HUES6 (cell line): ENCODE measurements around the gene UMAD1.
"Not testable (repeated sequence)": the region's sequence is repeated elsewhere in the genome, so short reads cannot be mapped to it uniquely, and the experiment has no call there.

ENCODE experiments used
- H3K27ac ChIP-seq: 2 replicates; pipeline ENCODE4 v1.7.0; 2013; ENCODE audit warnings: low read depth, mild to moderate bottlenecking, low read length, inconsistent platforms
- H3K27me3 ChIP-seq: 2 replicates; pipeline ENCODE4 v1.6.1; 2013; ENCODE audit warnings: low read length; ENCODE audit not compliant: control insufficient read depth, insufficient read depth
- H3K36me3 ChIP-seq: 2 replicates; pipeline ENCODE4 v1.6.1; 2013; ENCODE audit warnings: low read length; ENCODE audit not compliant: control insufficient read depth, insufficient read depth
- H3K4me1 ChIP-seq: 2 replicates; pipeline ENCODE4 v1.6.1; 2013; ENCODE audit warnings: low read length; ENCODE audit not compliant: control insufficient read depth, insufficient read depth
- H3K4me3 ChIP-seq: 2 replicates; pipeline ENCODE4 v1.5.1; 2013; ENCODE audit warnings: low read depth, low read length
- H3K9ac ChIP-seq: one replicate; pipeline ENCODE4 v1.6.1; 2013; ENCODE audit warnings: mild to moderate bottlenecking, low read length
- H3K9me3 ChIP-seq: 2 replicates; pipeline ENCODE4 v1.6.1; 2013; ENCODE audit warnings: low read depth, low read length; ENCODE audit not compliant: control insufficient read depth, insufficient read depth

UMAD1 gene

GRCh38 chr7:7672545-7673239 is 32.1 kb downstream of the UMAD1 start:
- no peak overlapping the region for H3K9ac ChIP-seq
- H3K27ac ChIP-seq: no peak overlapping the region
- no peaks in the 10 kb centered on the region for H3K9me3 ChIP-seq

GRCh38 chr7:7673240-7673550 is 32.6 kb downstream of the UMAD1 start:
- Histone ChIP-seq H3K9me3 (no peaks in the 10 kb centered on the region), H3K4me3 (no peak overlapping the region)

More at GRCh38 chr7:7672545-7673239, 32.1 kb downstream of the UMAD1 start:
- H3K4me3 ChIP-seq: no peak overlapping the region
- H3K4me1 ChIP-seq: no peaks in the 10 kb centered on the region
- no peaks in the 10 kb centered on the region for H3K36me3 ChIP-seq
- no peaks in the 10 kb centered on the region for H3K27me3 ChIP-seq

GRCh38 chr7:7675686-7676085 is 35.1 kb downstream of the UMAD1 start:
- no peak overlapping the region for H3K27ac ChIP-seq
- H3K4me3 ChIP-seq: no peak overlapping the region
- H3K9ac ChIP-seq: no peak overlapping the region
- no peaks in the 10 kb centered on the region for H3K9me3 ChIP-seq
- H3K36me3 ChIP-seq: no peaks in the 10 kb centered on the region
- no peaks in the 10 kb centered on the region for H3K4me1 ChIP-seq
- H3K27me3 ChIP-seq: no peaks in the 10 kb centered on the region

More at GRCh38 chr7:7673240-7673550, 32.6 kb downstream of the UMAD1 start:
- no peak overlapping the region for H3K9ac ChIP-seq
- no peaks in the 10 kb centered on the region for H3K4me1 ChIP-seq
- no peaks in the 10 kb centered on the region for H3K27me3 ChIP-seq
- no peak overlapping the region for H3K27ac ChIP-seq
- no peaks in the 10 kb centered on the region for H3K36me3 ChIP-seq

GRCh38 chr7:7679640-7680039 is 39.1 kb downstream of the UMAD1 start:
- H3K4me3 ChIP-seq, H3K9ac ChIP-seq, H3K27me3 ChIP-seq, H3K36me3 ChIP-seq, H3K9me3 ChIP-seq, H3K27ac ChIP-seq, H3K4me1 ChIP-seq: not testable (repeated sequence)

GRCh38 chr7:7681191-7681935 is 40.8 kb downstream of the UMAD1 start:
- H3K9ac ChIP-seq: no peak overlapping the region
- no peaks in the 10 kb centered on the region for H3K27me3 ChIP-seq

GRCh38 chr7:7681936-7682329 is 41.4 kb downstream of the UMAD1 start:
- H3K36me3 ChIP-seq: no peaks in the 10 kb centered on the region
- no peak overlapping the region for H3K4me3 ChIP-seq
- no peaks in the 10 kb centered on the region for H3K4me1 ChIP-seq
- no peak overlapping the region for H3K27ac ChIP-seq
- H3K9ac ChIP-seq: no peak overlapping the region
- no peaks in the 10 kb centered on the region for H3K9me3 ChIP-seq
- no peaks in the 10 kb centered on the region for H3K27me3 ChIP-seq

More at GRCh38 chr7:7681191-7681935, 40.8 kb downstream of the UMAD1 start:
- H3K9me3 ChIP-seq: no peaks in the 10 kb centered on the region
- no peaks in the 10 kb centered on the region for H3K36me3 ChIP-seq
- no peaks in the 10 kb centered on the region for H3K4me1 ChIP-seq
- H3K4me3 ChIP-seq: no peak overlapping the region
- H3K27ac ChIP-seq: no peak overlapping the region

GRCh38 chr7:7682861-7683260 is 42.3 kb downstream of the UMAD1 start:
- no peak overlapping the region for H3K4me3 ChIP-seq
- no peaks in the 10 kb centered on the region for H3K4me1 ChIP-seq
- no peak overlapping the region for H3K9ac ChIP-seq
- H3K27me3 ChIP-seq: no peaks in the 10 kb centered on the region
- no peaks in the 10 kb centered on the region for H3K36me3 ChIP-seq
- H3K9me3 ChIP-seq: no peaks in the 10 kb centered on the region
- H3K27ac ChIP-seq: no peak overlapping the region

- H3K9ac ChIP-seq: no peak overlapping the region
- no peaks in the 10 kb centered on the region for H3K4me1 ChIP-seq
- H3K36me3 ChIP-seq: no peaks in the 10 kb centered on the region
- no peaks in the 10 kb centered on the region for H3K27me3 ChIP-seq
- no peaks in the 10 kb centered on the region for H3K9me3 ChIP-seq
- no peak overlapping the region for H3K27ac ChIP-seq
- no peak overlapping the region for H3K4me3 ChIP-seq
These were observed 46.4 kb downstream of the UMAD1 start for GRCh38 chr7:7686811-7687508.

- H3K9ac ChIP-seq: no peak overlapping the region
- H3K27ac ChIP-seq: no peak overlapping the region
- no peak overlapping the region for H3K4me3 ChIP-seq
These were observed 47.2 kb downstream of the UMAD1 start for GRCh38 chr7:7687800-7688199.

GRCh38 chr7:7688310-7688709 is 47.8 kb downstream of the UMAD1 start:
- Histone ChIP-seq H3K4me1 (no peaks in the 10 kb centered on the region), H3K9me3 (no peaks in the 10 kb centered on the region), H3K27me3 (no peaks in the 10 kb centered on the region), H3K9ac (no peak overlapping the region), H3K4me3 (no peak overlapping the region), H3K36me3 (no peaks in the 10 kb centered on the region), H3K27ac (no peak overlapping the region)

More at GRCh38 chr7:7687800-7688199, 47.2 kb downstream of the UMAD1 start:
- Histone ChIP-seq H3K4me1 (no peaks in the 10 kb centered on the region), H3K27me3 (no peaks in the 10 kb centered on the region), H3K9me3 (no peaks in the 10 kb centered on the region), H3K36me3 (no peaks in the 10 kb centered on the region)

- Histone ChIP-seq H3K9ac (no peak overlapping the region), H3K27ac (no peak overlapping the region), H3K27me3 (no peaks in the 10 kb centered on the region), H3K9me3 (no peaks in the 10 kb centered on the region), H3K36me3 (no peaks in the 10 kb centered on the region), H3K4me1 (no peaks in the 10 kb centered on the region), H3K4me3 (no peak overlapping the region)
These were observed 48.4 kb downstream of the UMAD1 start for GRCh38 chr7:7688956-7689355.
